ENCODE results near the gene WFDC13.
"Not testable (repeated sequence)": the region's sequence is repeated elsewhere in the genome, so short reads cannot be mapped to it uniquely, and the experiment has no call there.

The WFDC13 gene

DNA sequence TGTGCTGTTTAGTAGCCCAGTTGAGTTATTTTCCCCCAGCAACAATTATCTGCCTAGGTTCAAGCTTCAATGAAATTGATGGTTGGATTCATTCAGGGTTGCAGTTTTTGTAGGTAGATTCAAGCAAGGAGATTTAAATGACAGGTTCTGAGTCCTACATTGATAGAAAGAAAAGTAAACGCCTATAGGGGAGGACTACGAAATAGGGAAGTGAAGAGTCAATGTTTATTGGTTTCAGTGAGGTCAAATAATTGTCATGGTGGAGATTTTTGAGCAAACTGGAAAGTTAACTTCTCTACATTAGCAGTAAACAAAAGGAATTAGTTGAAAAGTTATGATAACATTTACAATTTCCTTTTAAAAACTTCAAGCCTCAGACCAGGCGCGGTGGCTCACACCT, 734 bp upstream of the WFDC13 start:
- H3K4me3 ChIP-seq (ENCODE audit: low read depth, low read length), result no peak overlapping the region
- DNase-seq (ENCODE audit: low read depth), result no peak
- TF ChIP-seq, protein P1, sequence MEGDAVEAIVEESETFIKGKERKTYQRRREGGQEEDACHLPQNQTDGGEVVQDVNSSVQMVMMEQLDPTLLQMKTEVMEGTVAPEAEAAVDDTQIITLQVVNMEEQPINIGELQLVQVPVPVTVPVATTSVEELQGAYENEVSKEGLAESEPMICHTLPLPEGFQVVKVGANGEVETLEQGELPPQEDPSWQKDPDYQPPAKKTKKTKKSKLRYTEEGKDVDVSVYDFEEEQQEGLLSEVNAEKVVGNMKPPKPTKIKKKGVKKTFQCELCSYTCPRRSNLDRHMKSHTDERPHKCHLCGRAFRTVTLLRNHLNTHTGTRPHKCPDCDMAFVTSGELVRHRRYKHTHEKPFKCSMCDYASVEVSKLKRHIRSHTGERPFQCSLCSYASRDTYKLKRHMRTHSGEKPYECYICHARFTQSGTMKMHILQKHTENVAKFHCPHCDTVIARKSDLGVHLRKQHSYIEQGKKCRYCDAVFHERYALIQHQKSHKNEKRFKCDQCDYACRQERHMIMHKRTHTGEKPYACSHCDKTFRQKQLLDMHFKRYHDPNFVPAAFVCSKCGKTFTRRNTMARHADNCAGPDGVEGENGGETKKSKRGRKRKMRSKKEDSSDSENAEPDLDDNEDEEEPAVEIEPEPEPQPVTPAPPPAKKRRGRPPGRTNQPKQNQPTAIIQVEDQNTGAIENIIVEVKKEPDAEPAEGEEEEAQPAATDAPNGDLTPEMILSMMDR (conservative IDR thresholded peaks at IDR 0.05; ENCODE audit: low read depth, low read length), result no peak

DNA sequence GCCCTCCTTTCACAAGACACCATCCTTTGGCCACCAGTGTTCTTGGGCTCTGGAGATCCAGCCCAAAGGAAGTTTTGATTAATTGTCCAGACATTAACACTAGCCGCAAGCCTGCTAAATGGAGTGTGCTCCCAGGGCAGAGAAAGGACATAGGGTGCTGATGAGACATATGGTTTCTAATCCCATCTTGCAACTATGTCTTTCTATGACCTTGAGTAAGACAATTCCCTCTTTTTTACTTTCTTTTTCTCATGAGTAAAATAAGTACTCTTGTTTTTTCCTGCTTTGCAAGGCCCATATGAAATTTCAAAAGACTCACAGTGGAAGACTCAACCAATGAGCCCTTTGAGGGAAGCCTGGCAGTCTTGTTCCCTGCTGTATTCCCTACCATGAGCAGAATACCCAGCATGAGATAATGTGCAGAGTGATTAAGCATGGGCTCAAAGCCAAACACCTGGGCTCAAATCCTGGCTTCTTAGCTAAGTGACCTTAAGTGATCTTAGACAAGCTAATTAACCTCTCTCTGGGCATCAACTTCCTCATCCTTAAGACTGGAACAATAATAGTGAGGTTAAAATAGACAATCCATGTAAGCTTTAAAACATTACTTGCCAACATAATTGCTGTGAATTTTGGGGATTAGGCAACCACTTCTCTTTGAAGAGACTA, 3.3 kb downstream of the WFDC13 start, which contains the start of gene WFDC10B:
WFDC10B (minus strand) TSS at position 51 of the 669 bp plus-strand sequence. CDS start 19,027 bp downstream, outside the sequence.
- H3K4me3 ChIP-seq (ENCODE audit: low read depth, low read length), result no peak within 1 kb of the TSS
- no peak for DNase-seq (ENCODE audit: low read depth)
- TF ChIP-seq, protein P1 (conservative IDR thresholded peaks at IDR 0.05; ENCODE audit: low read depth, low read length), result no peak

DNA sequence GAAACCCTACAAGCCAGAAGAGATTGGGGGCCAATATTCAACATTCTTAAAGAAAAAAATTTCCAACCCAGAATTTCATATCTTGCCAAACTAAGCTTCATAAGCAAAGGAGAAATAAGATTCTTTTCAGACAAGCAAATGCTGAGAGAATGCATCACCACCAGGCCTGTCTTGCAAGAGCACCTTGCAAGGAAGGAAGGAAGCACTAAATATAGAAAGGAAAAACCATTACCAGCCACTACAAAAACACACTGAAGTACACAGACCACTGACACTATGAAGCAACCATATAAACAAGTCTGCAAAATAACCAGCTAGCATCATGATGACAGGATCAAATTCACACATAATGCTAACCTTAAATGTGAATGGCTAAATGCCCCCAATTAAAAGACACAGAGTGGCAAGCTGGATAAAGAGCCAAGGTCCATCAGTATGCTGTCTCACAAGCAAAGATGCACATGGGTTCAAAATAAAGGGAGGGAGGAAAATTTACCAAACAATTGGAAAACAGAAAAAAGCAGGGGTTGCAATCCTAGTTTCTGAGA, 14.4 kb downstream of the WFDC13 start:
- H3K4me3 ChIP-seq (ENCODE audit: low read depth, low read length); DNase-seq (ENCODE audit: low read depth): not testable (repeated sequence)

DNA sequence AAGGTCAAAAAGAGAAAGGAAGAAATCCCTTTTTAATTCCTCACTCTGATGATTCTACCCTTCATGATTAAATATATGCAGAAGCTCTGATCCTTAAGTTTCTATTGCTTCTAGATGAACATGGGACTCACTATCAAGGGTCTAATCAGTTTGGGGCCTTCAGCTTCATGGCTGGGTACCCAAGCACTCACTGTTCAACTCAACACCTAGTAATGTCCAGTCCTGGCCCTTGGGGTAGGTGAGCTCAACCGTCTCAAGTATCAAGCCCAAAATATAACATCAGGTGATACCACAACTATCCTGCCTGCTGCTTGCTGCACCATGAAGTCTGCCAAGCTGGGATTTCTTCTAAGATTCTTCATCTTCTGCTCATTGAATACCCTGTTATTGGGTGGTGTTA, 20.2 kb downstream of the WFDC13 start, which contains the start of gene SPINT4:
SPINT4 (plus strand) TSS at position 301 of the 400 bp plus-strand sequence; CDS start at position 322, 21 bp downstream.
- DNase-seq (ENCODE audit: low read depth), result no peak

DNA sequence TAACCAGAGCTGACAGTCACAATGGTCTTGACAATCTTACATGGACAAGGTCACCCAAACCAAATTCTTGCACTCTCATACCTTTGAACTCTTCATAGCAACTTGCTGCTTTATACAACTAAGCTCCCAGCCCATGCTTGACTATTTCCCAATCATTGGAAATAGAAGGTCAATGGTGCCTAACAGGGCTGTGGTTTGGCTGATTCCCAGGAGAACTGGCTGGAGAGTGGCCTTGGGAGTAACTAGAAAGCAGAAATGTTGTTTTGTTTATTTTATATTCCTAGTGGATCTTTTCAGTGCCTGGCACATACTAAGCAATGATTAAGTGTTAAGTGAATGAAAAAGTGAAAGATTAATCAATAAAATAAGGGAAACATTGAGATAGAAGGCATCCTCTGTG, 23.3 kb downstream of the WFDC13 start:
- DNase-seq (ENCODE audit: low read depth), result peak; percentile 39
- TF ChIP-seq, protein P1 (conservative IDR thresholded peaks at IDR 0.05; ENCODE audit: low read depth, low read length), result no peak
- H3K4me3 ChIP-seq (ENCODE audit: low read depth, low read length), result no peak overlapping the region

More for the DNA sequence above, 20.2 kb downstream of the WFDC13 start, which contains the start of gene SPINT4:
- H3K4me3 ChIP-seq (ENCODE audit: low read depth, low read length), result no peak within 1 kb of the TSS
- TF ChIP-seq, protein P1 (conservative IDR thresholded peaks at IDR 0.05; ENCODE audit: low read depth, low read length), result no peak

DNA sequence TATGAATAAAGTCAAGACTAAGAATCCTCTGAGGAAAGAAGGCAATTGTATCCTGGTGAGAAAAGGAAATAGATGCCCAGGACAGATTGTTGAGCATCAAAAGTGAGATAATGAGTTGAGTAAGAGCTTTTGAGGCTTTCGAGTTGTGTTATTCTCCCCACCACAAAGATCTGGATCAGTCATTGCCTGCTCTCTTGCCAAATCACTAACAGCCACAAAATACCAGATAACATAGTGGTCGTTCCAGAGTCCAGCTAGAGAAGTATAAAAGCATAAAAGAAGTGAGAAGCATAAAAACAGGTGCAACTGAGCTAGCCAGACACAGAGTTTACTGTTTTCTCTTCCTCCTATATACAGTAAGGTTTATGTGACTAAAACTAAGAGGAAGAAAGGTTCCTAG, 25.2 kb downstream of the WFDC13 start:
- peak; percentile 10 for DNase-seq (ENCODE audit: low read depth)
- no peak overlapping the region for H3K4me3 ChIP-seq (ENCODE audit: low read depth, low read length)
- TF ChIP-seq, protein P1 (conservative IDR thresholded peaks at IDR 0.05; ENCODE audit: low read depth, low read length), result no peak

DNA sequence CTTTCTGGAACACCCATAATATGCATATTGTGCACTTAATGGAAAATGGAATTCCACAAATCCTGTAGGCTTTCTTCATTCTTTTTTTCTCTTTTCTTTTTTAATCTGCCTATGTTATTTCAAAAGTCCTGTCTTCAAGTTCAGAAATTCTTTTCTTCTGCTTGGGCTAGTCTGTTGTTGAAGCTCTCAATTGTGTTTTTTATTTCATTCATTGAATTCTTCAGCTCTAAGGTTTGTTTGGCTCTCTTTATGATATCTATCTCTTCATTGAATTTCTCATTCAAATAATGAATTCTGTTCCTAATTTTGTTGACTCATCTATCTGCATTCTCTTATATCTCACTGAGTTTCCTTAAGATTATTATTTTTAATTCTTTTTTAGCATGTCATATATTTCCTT, 30.4 kb downstream of the WFDC13 start:
- TF ChIP-seq, protein P1 (conservative IDR thresholded peaks at IDR 0.05; ENCODE audit: low read depth, low read length), result no peak
- no peak overlapping the region for H3K4me3 ChIP-seq (ENCODE audit: low read depth, low read length)
- no peak for DNase-seq (ENCODE audit: low read depth)

All from choroid plexus epithelial cell (primary cell).